HCT116 (cell line): ENCODE measurements around the gene GABRR2. TPM values are rescaled to one million over a fixed set of nuclear protein-coding genes. Genes with fewer than 3 reads are reported as not detected.
"Not testable (repeated sequence)": the region's sequence is repeated elsewhere in the genome, so short reads cannot be mapped to it uniquely, and the experiment has no call there.

Source experiments
- ATAC-seq: fragments of 200-7000 bp; cut with Tn5 transposase; 2 replicates; pipeline ENCODE4 v1.9.1; 2020; ENCODE audit warnings: mild to moderate bottlenecking, moderate library complexity
- BruUV-seq: library from RNA; stranded (reverse); fragments of 400-500 nt; replicated peaks from 2 replicates; lab custom pipeline; 2021; lab: Mats Ljungman, UMichigan
- CTCF ChIA-PET: fragments of 300-600 bp; sonication (Branson Sonifier 250); formaldehyde crosslinking; loops from one replicate; lab custom pipeline; 2021; ENCODE audit warnings: antibody characterized with exemption; lab: Charles Lee
- POLR2A ChIA-PET: fragments of 300-600, 350-600 bp; sonication (Branson Sonifier 250); formaldehyde crosslinking; loops from one replicate; lab custom pipeline; 2021; ENCODE audit warnings: antibody characterized with exemption; lab: Charles Lee
- RAD21 ChIA-PET, 2 experiments: fragments of 300-600 bp; sonication (Branson Sonifier 250); formaldehyde crosslinking; loops; one replicate each; lab custom pipeline; 2023; ENCODE audit warnings: low total read pairs in 2 of 2; ENCODE audit not compliant: uncharacterized antibody in 2 of 2, unreplicated experiment in 2 of 2, low non-redundant PET in 1 of 2; lab: Charles Lee
- DNase-seq: peaks from one replicate; pipeline ENCODE4 v3.0.0-alpha.2; 2010; ENCODE audit warnings: low read depth, low spot score
- H2AFZ ChIP-seq: fragments of 200-600 bp; shearing (Covaris generic), sonication (generic); 2 replicates; pipeline ENCODE4 v1.6.1; 2017; ENCODE audit warnings: low read depth, mixed run types, mixed read lengths, antibody characterized with exemption, low read length; ENCODE audit not compliant: poor library complexity, severe bottlenecking
- H3K27ac ChIP-seq: 2 replicates; pipeline ENCODE4 v1.5.1; 2012; ENCODE audit warnings: low read depth, low read length
- H3K27me3 ChIP-seq: fragments of 200-600 bp; sonication (generic); 2 replicates; pipeline ENCODE4 v1.6.1; 2016; ENCODE audit warnings: mixed run types, low read length, mixed read lengths; ENCODE audit not compliant: insufficient read depth
- H3K36me3 ChIP-seq, 2 experiments: fragments of 200-500 bp in 1 of 2; fragments of 200-600 bp in 1 of 2; sonication (Bioruptor generic) in 1 of 2; sonication (generic) in 1 of 2; 2 replicates each; pipeline versions ENCODE4 v1.5.1 to v1.6.1; 2014 to 2016; ENCODE audit warnings: low read length in 2 of 2, inconsistent platforms in 1 of 2, mixed read lengths in 1 of 2, mixed run types in 1 of 2; ENCODE audit not compliant: insufficient read depth in 2 of 2, control insufficient read depth in 1 of 2
- H3K4me1 ChIP-seq, 2 experiments: fragments of 200-600 bp in 1 of 2; sonication (generic) in 1 of 2; 2 replicates each; pipeline versions ENCODE4 v1.5.1 to v1.6.1; 2012 to 2017; ENCODE audit warnings: low read length in 2 of 2, inconsistent platforms in 1 of 2, mild to moderate bottlenecking in 1 of 2, mixed read lengths in 1 of 2, mixed run types in 1 of 2, moderate library complexity in 1 of 2; ENCODE audit not compliant: insufficient read depth in 2 of 2, control insufficient read depth in 1 of 2
- H3K4me2 ChIP-seq: fragments of 200-600 bp; sonication (generic); 2 replicates; pipeline ENCODE4 v1.6.1; 2017; ENCODE audit warnings: mixed run types, low read length, mixed read lengths
- H3K4me3 ChIP-seq, 2 experiments: fragments of 200-600 bp in 1 of 2; sonication (generic) in 1 of 2; replicated peaks in 1 of 2; 2 replicates each; pipeline ENCODE4 v1.5.1; 2011 to 2016; ENCODE audit warnings: low read length in 2 of 2, control low read depth in 1 of 2, low read depth in 1 of 2, mild to moderate bottlenecking in 1 of 2, mixed read lengths in 1 of 2, mixed run types in 1 of 2
- H3K79me2 ChIP-seq: fragments of 200-600 bp; sonication (generic); 2 replicates; pipeline ENCODE4 v1.6.1; 2017; ENCODE audit warnings: mild to moderate bottlenecking, mixed run types, low read length, moderate library complexity, mixed read lengths; ENCODE audit not compliant: insufficient read depth
- H3K9ac ChIP-seq: fragments of 200-600 bp; sonication (generic); 2 replicates; pipeline ENCODE4 v1.6.1; 2016; ENCODE audit warnings: low read length, mixed read lengths
- H3K9me2 ChIP-seq: fragments of 200-600 bp; sonication (generic), shearing (Covaris generic); 2 replicates; pipeline ENCODE4 v1.6.1; 2017; ENCODE audit warnings: mixed run types, mild to moderate bottlenecking, moderate library complexity; ENCODE audit not compliant: insufficient read depth
- H3K9me3 ChIP-seq, 2 experiments: fragments of 200-500 bp in 1 of 2; fragments of 200-600 bp in 1 of 2; sonication (Bioruptor generic) in 1 of 2; sonication (generic) in 1 of 2; 2 replicates each; pipeline ENCODE4 v1.6.1; 2014 to 2017; ENCODE audit warnings: low read length in 2 of 2, mixed read lengths in 2 of 2, inconsistent platforms in 1 of 2, low read depth in 1 of 2, mild to moderate bottlenecking in 1 of 2, mixed run types in 1 of 2, moderate library complexity in 1 of 2; ENCODE audit not compliant: control insufficient read depth in 1 of 2, insufficient read depth in 1 of 2
- H4K20me1 ChIP-seq: fragments of 200-600 bp; sonication (generic), shearing (Covaris generic); 2 replicates; pipeline ENCODE4 v1.6.1; 2017; ENCODE audit warnings: mixed run types, mild to moderate bottlenecking, moderate library complexity; ENCODE audit not compliant: insufficient read depth
- EGR1 ChIP-seq: IDR thresholded peaks from 2 replicates; pipeline ENCODE4 v1.6.1; 2012; ENCODE audit warnings: low read depth
- ELF1 ChIP-seq: IDR thresholded peaks from 2 replicates; pipeline ENCODE4 v1.6.1; 2012; ENCODE audit warnings: low read depth, borderline replicate concordance
- EZH2 ChIP-seq: fragments of 200-600 bp; sonication (generic); IDR thresholded peaks from 2 replicates; pipeline ENCODE4 v1.6.1; 2017; ENCODE audit warnings: antibody characterized with exemption, mixed run types
- FOSL1 ChIP-seq: IDR thresholded peaks from 2 replicates; pipeline ENCODE4 v1.6.1; 2012; ENCODE audit warnings: low read depth
- JUND ChIP-seq: IDR thresholded peaks from 2 replicates; pipeline ENCODE4 v1.6.1; 2012
- POLR2A ChIP-seq: IDR thresholded peaks from 2 replicates; pipeline ENCODE4 v1.7.0; 2011; ENCODE audit warnings: borderline replicate concordance; ENCODE audit not compliant: insufficient read depth, insufficient read length; ENCODE audit errors: extremely low read depth
- REST ChIP-seq: IDR thresholded peaks from 2 replicates; pipeline ENCODE4 v1.6.1; 2012; ENCODE audit warnings: low read depth
- SIN3A ChIP-seq: IDR thresholded peaks from 2 replicates; pipeline ENCODE4 v1.6.1; 2012; ENCODE audit warnings: low read depth
- SRF ChIP-seq: IDR thresholded peaks from 2 replicates; pipeline ENCODE4 v1.6.1; 2012; ENCODE audit warnings: low read depth
- YY1 ChIP-seq: IDR thresholded peaks from 2 replicates; pipeline ENCODE4 v1.6.1; 2011; ENCODE audit warnings: low read length, low read depth, moderate library complexity, mild to moderate bottlenecking; ENCODE audit not compliant: insufficient replicate concordance; ENCODE audit errors: extremely low read depth
- ZBTB33 ChIP-seq: IDR thresholded peaks from 2 replicates; pipeline ENCODE4 v1.6.1; 2011; ENCODE audit warnings: mild to moderate bottlenecking, low read length, moderate library complexity; ENCODE audit not compliant: insufficient replicate concordance; ENCODE audit errors: extremely low read depth
- ZFX ChIP-seq: fragments of 450-650 bp; IDR thresholded peaks from 2 replicates; pipeline ENCODE4 v1.6.1; 2017
- ZNF274 ChIP-seq: fragments of 200-500 bp; sonication (Bioruptor generic); IDR thresholded peaks from 2 replicates; pipeline ENCODE4 v1.6.1; 2014; ENCODE audit warnings: mild to moderate bottlenecking, low read depth, low read length, inconsistent platforms
- intact Hi-C: fragments of 100-400 bp; cut with micrococcal nuclease; formaldehyde crosslinking; loops from 2 replicates; pipeline ENCODE4 v1.10.0; 2022
- total RNA-seq: library from RNA; stranded (reverse); gene quantifications from one replicate; pipeline ENCODE4 v1.2.1, GENCODE V29; 2021; ENCODE audit not compliant: unreplicated experiment

The GABRR2 gene
- total RNA-seq, 1 experiment from 2014 or later = 0.57 TPM

- H2AFZ ChIP-seq, H3K4me1 ChIP-seq, H3K4me3 ChIP-seq, intact Hi-C loops, H3K4me2 ChIP-seq, DNase-seq, H3K9me3 ChIP-seq, H3K9ac ChIP-seq, H3K79me2 ChIP-seq, H3K27ac ChIP-seq, RAD21 ChIA-PET, H3K27me3 ChIP-seq, H3K36me3 ChIP-seq, H3K9me2 ChIP-seq, POLR2A ChIA-PET, CTCF ChIA-PET, BruUV-seq, H4K20me1 ChIP-seq, ATAC-seq: not testable (repeated sequence)
Observed at GRCh38 chr6:89233605-89234004, 81.5 kb downstream of the GABRR2 start.

DNA sequence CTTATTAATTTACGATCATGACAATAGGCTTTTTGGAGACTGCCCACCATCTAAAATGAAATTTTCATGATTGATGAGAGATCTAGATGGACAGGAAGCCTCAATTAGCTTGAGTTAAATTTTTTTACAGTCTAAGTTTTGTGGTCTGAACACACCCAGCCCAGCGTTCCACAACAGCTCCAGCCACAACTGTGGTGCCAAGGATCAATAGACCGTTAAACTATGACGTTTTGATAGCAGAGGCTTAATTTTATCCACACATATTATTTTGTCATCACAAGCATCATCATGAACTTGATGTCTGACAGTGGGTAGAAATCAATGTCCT lies 92.4 kb downstream of the GABRR2 start:
- BruUV-seq = no TSS peak

More for the DNA sequence above, 92.4 kb downstream of the GABRR2 start:
- TF ChIP-seq JUND = no peak
- no peak for TF ChIP-seq YY1
- TF ChIP-seq ZNF274 = no peak
- no peak for TF ChIP-seq ZFX
- no peak for TF ChIP-seq FOSL1
- no peak for TF ChIP-seq REST
- TF ChIP-seq ELF1 = no peak
- TF ChIP-seq EGR1 = no peak
- TF ChIP-seq SRF = no peak
- TF ChIP-seq POLR2A = no peak
- TF ChIP-seq SIN3A = no peak
- TF ChIP-seq ZBTB33 = no peak
- TF ChIP-seq EZH2 = no peak
- Histone ChIP-seq H3K4me2 (no peak overlapping the region), H3K79me2 (no peaks in the 10 kb centered on the region), H3K27me3 (no peaks in the 10 kb centered on the region; the same call in 1 of the 2 replicates), H3K27ac (no peak overlapping the region), H3K9me2 (no peaks in the 10 kb centered on the region), H3K9me3 (no peaks in the 10 kb centered on the region), H3K4me3 (no peak overlapping the region), H3K36me3 (no peaks in the 10 kb centered on the region), H3K4me1 (no peaks in the 10 kb centered on the region), H2AFZ (no peak overlapping the region), H4K20me1 (no peaks in the 10 kb centered on the region), H3K9ac (no peak overlapping the region)
- no peak for DNase-seq
- intact Hi-C loops = no loop called here
- CTCF ChIA-PET = no interaction called here
- POLR2A ChIA-PET = no interaction called here
- RAD21 ChIA-PET = no interaction called here
- no peak for ATAC-seq
